ENCODE results near the gene BAZ2A. TPM values are rescaled to one million over a fixed set of nuclear protein-coding genes. Genes with fewer than 3 reads are reported as not detected.

BAZ2A gene
- total RNA-seq, 1 donor from 2014 or later, result 105 TPM

DNA sequence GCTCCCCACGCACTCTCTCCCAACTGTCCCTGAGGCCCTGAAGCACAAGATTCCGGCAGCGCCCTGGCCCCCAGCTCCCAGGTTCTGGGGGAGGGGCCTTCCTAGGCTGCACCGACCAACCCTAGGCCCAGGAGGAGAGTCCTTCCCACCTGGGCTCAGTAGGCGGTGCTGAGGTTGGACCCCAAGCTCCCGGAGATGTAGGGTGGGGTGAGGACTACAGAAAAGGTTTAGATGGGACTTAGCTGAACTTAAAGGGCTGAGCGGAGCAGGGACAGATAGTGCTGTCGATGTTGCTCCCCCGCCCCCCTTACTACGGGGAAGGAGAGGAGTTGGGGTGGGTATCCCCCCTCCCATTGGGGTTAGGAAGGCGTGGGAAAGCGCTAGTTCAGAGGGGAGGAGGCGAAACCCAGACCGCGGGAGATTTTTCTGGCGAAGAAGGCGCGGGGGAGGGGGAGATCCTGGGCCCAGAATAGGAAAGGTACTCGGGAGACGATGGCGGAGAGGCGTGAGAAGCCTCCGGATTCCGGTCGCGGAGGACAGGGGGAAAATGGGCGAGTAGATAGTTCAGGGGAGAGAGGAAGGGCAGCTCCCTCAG, 4.2 kb upstream of the BAZ2A start:
- H3K27me3 Mint-ChIP-seq (ENCODE audit: low read depth), result no peaks in the 10 kb centered on the region
- H3K36me3 Mint-ChIP-seq, result peaks cover 9% of the 10 kb centered on the region
- peak overlapping the region; percentile 96 for H3K27ac Mint-ChIP-seq
- no peak for TF ChIP-seq CTCF (IDR thresholded peaks at IDR 0.05; ENCODE audit: unreplicated experiment)
- H3K4me3 Mint-ChIP-seq, result peak overlapping the region; percentile 88
- H3K4me1 Mint-ChIP-seq, result peaks cover 64% of the 10 kb centered on the region
- peak; percentile 35 to 70 for DNase-seq (ENCODE audit: low spot score in 2 of 2, unreplicated experiment in 2 of 2)
- no peaks in the 10 kb centered on the region for H3K9me3 Mint-ChIP-seq

- no peak for DNase-seq (ENCODE audit: low spot score in 2 of 2, unreplicated experiment in 2 of 2)
- peaks cover 70% of the 10 kb centered on the region for H3K4me1 Mint-ChIP-seq
- TF ChIP-seq CTCF (IDR thresholded peaks at IDR 0.05; ENCODE audit: unreplicated experiment), result no peak
- H3K9me3 Mint-ChIP-seq, result no peaks in the 10 kb centered on the region
- peak overlapping the region; percentile 88 for H3K4me3 Mint-ChIP-seq
- H3K36me3 Mint-ChIP-seq, result peaks cover 9% of the 10 kb centered on the region
- no peaks in the 10 kb centered on the region for H3K27me3 Mint-ChIP-seq (ENCODE audit: low read depth)
- H3K27ac Mint-ChIP-seq, result peak overlapping the region; percentile 96
These were observed 3.5 kb upstream of the BAZ2A start for GRCh38 chr12:56633468-56634241.

DNA sequence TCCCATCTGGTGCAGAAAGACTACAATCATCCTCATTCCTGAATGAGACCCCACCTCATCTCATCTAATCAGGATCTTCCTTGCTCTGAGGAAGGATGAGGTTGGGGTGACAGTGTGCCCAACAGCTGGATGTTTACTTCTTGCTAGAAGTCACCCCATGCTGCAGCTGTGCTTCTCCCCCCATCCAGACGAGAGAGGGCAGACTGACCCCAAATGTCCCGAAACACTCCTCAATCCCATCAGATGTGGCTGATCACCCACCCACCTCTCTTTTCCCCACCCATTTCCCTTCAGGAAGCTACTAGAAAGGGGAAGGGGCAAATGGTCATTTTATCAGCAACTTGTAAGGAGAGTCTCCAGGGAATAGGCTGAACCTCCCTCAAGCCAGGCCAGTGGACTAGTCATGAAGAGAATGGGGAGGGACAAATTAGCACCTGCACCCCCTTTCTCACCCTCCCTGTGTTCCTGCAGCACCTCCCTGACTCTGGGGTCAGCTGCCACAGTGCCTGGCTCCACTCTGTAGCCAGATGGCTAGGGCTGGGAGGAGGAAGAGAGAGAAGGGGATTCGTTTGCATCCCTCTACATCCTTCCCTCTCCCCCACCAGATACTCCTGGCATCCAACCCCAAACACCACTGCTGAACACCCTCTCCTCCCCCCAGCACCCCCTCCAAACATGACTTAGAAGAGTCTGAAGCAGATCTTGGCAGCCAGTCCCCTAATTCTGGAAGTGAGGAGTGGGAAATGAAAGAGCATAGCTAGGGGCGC, 2.8 kb upstream of the BAZ2A start:
- TF ChIP-seq CTCF (IDR thresholded peaks at IDR 0.05; ENCODE audit: unreplicated experiment), result no peak
- H3K9me3 Mint-ChIP-seq, result no peaks in the 10 kb centered on the region
- peak overlapping the region; percentile 78 for H3K27ac Mint-ChIP-seq
- peak overlapping the region; percentile 88 for H3K4me3 Mint-ChIP-seq
- H3K36me3 Mint-ChIP-seq, result peaks cover 3% of the 10 kb centered on the region
- DNase-seq (ENCODE audit: low spot score in 2 of 2, unreplicated experiment in 2 of 2), result no peak
- peaks cover 76% of the 10 kb centered on the region for H3K4me1 Mint-ChIP-seq
- no peaks in the 10 kb centered on the region for H3K27me3 Mint-ChIP-seq (ENCODE audit: low read depth)

DNA sequence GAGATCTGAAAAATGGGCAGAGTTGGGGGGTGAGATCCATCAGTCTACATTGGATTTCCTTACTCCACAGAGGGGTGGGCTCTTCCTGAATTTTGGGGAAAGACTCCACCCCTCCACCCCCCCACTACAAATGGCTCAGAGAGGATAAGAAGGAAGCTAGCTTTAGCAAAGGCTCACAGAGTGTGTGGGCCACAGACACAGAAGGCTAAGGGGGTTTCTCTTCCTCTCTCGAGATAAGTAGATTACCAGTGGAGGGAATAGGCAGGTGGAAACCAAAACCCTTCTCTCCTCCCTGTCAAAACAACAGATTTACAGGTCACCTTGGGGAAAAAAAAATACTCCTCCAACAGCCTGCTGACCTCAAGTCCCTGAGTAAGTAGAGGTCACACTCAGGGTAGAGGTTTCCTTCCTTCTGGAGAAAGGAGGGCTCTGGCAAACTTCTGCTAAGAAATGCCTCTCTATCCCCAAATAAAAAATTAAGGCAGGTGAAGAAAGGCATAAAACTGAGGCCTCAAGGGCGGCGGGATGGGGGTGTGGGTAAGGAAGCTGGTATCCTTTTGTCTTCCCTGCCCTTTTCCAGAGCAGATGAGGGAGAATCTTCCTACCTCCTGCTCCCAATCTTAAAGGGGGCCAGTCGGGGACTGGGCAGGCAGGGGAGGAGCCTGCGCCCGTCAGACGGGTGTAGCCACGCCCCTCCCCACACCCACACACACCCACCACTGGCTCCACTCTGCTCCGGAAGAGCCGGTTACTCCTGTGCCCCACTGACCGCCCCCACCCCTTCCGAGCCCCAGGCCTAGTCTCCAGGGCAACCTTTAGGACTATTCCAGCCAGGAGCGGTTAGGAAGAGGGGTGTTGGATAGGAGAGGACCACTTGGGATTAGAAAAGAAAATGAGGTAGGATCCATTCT, 1.9 kb upstream of the BAZ2A start:
- Mint-ChIP-seq H3K4me3 (peak overlapping the region; percentile 88), H3K27me3 (ENCODE audit: low read depth) (no peaks in the 10 kb centered on the region), H3K36me3 (no peaks in the 10 kb centered on the region), H3K9me3 (no peaks in the 10 kb centered on the region), H3K27ac (peak overlapping the region; percentile 78), H3K4me1 (peaks cover 70% of the 10 kb centered on the region)
- DNase-seq (ENCODE audit: low spot score in 2 of 2, unreplicated experiment in 2 of 2), result peak; percentile 46 to 60
- TF ChIP-seq CTCF (IDR thresholded peaks at IDR 0.05; ENCODE audit: unreplicated experiment), result no peak
